NT2/D1 (cell line): ENCODE data around the gene UBR4.

Source experiments
- SUZ12 ChIP-seq: IDR thresholded peaks from 2 replicates; pipeline ENCODE4 v1.6.1; 2011; ENCODE audit not compliant: insufficient read length, insufficient read depth; ENCODE audit errors: extremely low read depth
- YY1 ChIP-seq: IDR thresholded peaks from 2 replicates; pipeline ENCODE4 v1.6.1; 2011; ENCODE audit not compliant: insufficient read length, insufficient read depth
- ZNF274 ChIP-seq: IDR thresholded peaks from 2 replicates; pipeline ENCODE4 v1.6.1; 2011; ENCODE audit warnings: mild to moderate bottlenecking, low read depth, low read length

DNA sequence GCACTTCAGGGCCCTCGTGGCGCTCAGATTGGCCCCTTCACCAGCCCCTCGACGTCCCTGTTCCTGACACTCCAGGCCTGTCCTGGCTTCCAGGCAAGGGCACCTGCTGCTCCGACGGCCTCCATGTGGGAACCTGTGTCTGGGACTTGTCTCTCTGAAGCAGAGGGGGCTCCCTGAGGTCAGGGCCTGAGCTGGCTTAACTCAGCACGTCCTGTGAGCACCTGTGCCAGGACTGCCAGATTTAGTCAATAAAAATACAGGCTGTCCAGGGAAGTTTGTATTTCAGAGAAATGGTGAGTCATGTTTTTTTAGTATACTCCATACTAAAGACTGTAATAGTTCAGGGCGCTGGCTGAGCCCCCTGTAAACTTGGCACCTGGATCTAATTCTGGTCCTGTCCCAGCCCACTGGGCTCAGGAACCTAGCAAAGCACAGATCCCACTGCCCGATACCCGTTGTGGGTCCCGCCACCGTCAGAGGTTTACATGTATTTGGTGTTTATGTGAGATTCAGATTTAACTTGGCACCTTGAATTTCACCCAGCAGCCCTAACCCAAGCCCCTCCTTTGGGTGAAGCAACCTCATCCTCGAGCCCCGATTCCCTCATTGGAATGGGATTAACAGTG lies 143.7 kb downstream of the UBR4 start:
- TF ChIP-seq YY1 (no peak), ZNF274 (no peak), SUZ12 (no peak)
